NCI-H82 treated with DMSO at 0.1 percent for 48 hours (cell line): ENCODE measurements around the gene AQP5.
"Not testable (repeated sequence)": the region's sequence is repeated elsewhere in the genome, so short reads cannot be mapped to it uniquely, and the experiment has no call there.

Experiments
- DNase-seq: peaks from one replicate; lab custom pipeline; 2025; ENCODE audit not compliant: unreplicated experiment; lab: John Stamatoyannopoulos, UW

The AQP5 gene

DNA sequence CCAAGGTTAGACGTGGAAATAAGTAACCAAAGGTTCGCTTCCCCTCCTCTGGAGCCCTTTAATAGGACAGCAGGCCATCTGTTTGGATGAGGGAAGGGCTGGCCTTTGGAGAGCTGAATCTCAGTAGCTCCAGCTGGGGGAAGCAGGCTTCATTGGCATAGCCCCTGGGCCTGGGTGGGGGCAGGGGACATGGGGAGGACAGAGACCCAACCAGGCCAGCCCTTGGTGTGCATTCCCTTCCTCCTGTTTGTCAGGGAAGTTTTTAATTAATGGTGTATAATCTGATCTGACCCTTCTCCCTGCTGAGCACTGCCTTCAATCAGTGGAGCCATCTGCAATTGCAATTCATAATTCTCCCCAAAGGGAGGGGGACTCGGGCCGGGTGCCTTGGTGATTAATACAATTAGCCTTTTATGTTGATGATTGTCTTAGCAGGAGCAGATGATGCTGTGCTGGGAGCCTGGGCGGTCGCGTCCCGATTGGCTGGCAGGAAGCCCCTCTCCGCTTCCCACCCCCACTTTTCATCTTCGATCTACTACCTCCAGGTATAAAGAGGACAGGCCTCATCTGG lies 17.4 kb downstream of the AQP5 start:
- DNase-seq = peak; percentile 98

DNA sequence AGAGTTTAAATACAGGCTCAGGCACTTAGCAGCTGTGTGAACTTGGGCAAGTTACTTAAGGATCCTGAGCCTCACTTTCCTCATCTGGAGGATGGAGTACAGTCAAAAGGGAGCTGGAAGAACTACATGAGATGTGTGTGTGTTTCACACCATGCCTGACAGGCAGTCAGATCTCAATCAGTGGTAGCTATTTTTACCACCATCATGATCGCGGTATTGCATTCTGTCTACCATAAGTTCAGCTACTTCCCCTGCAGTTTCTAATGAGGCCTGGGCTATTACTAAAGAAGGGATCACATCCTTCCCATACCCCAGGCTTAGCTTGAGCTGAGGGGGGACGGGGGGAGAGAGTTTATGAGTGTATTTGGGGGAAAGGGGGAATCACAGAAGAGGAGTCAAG lies 18.1 kb downstream of the AQP5 start:
- DNase-seq = no peak

DNA sequence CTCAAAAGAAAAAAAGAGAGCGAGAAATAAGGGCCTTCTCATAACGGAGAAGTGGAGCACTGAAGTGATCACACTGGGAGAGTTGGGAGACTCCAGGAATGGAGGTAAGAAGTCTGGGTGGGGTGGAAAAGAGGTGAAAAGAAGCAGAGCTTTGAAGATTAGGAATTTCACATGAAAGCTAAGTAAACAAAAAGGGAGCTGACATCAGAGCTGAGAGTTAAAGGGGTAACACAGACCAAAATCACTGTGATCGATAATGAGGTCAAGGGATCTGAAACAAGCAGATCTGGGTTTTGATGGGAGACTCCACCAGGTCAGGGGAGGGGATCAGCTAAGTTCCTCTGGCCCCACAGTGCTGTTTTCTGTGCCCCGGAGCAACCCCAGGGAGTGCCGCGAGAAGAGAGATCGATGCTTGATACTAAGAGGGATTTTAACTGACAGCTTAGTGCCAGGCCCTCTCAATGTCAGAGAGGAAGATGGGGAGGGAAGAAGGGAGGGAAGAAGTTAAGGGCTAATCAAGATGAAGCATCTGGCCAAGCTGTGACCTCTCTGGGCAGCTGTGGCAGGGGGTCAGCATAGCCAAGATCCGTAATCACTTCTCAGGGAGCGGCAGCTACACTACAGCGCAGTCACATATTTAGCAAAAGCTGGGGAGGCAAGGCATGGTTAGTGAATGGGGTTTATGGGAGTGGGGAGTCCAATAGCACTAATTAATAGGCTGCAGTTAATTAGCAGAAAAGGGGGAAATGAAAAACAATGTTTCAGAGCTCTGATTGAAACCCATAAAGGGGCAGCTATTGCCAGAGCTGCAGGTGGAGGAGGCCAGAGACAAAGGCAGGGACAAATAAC lies 19.1 kb downstream of the AQP5 start:
- peak; percentile 89 for DNase-seq

DNA sequence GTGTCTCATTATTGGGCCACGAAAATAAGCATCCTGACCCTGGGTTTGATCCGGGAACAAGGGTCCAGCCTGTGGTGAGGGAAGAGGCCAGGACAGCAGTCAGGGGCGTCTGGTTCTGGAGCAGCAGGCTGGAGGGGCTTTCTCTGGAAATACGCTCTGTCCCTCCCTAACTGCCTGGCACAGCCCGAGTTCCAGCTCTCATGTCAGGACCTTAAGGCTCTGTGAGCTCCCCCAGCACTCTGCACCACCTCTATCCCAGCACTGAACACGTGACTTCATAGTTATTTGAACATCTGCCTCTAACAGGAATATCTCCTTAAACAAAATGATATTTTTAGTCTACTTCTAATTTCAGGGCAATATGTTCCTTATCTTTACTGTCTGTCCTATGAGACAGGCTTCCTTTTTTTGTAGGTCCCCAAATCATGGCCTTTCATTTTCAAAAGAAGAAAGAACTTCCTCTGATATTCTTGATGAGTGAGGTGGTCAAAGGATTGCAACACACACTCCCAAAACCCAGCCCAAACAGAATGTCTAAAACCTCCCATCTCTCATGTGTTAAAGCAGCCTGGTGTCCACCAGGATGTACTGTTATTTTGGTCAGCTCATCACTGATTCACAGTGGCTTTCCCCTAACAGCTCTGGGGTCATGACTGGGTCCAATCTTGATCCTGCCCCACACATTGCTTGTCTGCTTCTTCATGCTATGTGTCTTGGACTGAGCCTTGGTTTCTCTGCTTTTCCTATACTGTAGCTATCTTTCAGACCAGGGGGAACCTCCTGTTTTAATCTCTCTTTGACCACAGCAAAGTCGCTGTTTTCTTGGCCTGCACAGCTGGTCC lies 20.8 kb downstream of the AQP5 start:
- DNase-seq = no peak

DNA sequence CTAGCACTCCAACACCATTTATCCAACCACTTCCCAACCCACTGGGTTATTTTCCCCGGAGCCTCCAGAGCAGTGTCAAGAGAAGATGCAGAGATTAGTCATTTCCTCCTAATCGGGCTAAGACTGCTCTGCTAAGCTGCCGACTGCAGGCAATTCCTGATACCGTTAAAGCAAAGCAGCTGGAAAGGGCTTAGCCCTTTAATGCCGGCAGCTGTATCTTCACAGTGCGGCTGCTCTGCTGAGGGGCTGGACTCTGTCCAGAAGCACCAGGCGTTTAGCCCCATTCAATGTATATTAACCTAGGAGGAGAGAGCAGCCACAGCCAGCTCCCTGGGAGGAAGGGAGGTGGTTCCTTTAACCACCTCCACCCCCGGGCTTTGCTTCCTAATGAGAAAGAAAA lies 22.2 kb downstream of the AQP5 start:
- peak; percentile 96 for DNase-seq

DNA sequence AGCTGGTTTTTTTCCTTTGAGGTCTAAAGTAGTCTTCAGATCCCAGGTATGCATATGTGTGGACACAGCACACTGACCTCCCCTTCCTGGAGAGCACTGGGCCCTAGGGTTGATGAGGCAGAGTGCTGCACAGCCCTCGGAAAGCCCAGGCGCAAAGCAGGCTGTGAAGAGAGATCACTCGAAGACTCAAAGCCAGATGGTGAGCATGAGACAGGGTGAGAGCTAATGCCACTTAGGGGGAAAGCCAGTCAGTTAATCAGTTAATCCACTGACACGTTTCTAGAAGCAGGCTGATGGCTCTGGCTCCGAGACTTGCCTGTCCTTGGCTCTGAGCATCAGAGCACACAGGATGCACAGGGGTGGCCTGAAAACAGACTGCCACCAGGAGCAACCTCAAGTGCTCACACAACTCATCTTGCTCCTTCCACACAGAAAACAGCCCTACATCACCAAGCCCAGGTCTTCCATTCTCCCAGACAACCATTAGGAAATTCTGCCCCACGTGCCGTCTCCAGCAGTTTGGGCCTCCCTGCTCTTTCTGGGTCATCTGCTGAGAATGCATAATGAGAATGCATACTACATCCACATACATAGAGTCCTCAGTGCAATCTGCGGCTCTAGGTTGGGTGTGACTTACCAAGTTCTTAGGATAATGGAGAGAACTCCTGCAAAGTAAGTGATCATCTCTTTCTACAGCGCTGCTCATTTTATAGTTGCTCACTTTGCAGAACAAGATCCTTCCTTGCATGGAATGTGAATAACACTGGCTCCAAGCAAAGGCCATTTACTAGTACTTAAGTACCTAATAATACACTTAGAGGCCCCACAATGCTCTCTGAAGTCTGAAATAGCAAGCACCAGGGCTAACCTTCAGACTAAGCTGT lies 23.0 kb downstream of the AQP5 start:
- peak; percentile 97 for DNase-seq

DNA sequence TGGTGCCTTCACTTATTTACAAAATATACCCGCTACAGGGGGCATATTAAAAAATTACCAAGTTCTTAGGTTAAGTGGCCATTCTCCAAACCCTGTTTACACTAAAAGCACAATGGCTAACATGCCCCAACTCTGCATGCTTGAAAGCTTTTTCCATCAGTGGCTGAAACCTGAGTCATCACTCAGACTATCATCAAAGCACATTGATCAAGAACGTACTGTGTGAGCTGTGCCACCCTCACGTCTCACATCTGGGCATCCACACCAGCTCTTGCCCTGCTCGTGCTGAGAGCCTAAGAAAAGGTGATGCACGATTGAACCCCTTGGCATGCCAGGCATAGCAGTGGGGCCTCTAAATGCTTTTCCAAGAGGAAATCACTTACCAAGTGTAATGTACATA lies 24.3 kb downstream of the AQP5 start:
- DNase-seq = no peak

DNA sequence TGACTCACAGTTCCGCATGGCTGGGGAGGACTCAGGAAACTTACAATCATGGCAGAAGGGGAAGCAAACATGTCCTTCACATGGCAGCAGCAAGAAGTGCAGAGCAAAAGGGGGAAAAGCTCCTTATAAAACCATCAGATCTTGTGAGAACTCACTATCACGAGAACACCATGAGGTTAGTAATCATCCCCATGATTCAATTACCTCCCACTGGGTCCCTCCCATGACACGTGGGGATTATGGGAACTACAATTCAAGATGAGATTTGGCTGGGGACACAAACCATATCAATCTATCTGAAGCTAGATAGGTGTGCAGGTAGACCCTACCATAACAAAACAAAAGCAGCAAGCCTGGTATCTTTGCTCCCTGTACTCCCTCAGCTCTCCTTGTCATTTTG lies 24.8 kb downstream of the AQP5 start:
- DNase-seq = not testable (repeated sequence)

DNA sequence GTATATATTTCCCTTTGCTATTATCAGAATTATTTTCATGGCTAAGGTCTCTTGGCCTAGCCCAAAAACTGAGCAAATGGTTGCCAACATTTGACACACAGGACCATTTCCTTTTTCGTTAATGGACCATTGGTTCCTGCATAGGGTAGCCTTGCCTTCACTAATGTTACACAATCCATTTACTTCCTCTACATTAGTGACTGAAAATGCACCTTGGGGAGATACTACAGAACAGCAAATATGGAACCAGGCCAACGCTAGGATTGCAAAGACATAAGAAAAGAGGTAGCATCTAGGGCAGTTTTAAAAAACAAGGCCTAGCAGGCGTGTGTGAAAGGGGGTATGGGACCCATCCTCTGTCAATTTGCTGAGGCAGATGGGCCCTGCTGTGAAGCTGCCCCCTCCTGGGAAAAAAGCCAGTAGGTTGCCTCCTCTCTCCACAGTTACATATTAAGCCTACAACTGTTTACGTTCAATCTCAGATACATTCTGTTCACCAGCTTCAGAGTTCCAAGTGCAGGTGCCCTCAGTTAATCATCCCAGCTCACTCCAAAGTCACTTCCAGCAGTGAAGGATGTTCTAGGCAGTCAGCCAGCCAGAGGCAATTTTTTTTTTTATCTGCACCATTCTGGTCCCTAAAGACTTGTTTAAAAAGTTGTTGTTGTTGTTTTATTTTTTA lies 26.1 kb downstream of the AQP5 start:
- DNase-seq = no peak

DNA sequence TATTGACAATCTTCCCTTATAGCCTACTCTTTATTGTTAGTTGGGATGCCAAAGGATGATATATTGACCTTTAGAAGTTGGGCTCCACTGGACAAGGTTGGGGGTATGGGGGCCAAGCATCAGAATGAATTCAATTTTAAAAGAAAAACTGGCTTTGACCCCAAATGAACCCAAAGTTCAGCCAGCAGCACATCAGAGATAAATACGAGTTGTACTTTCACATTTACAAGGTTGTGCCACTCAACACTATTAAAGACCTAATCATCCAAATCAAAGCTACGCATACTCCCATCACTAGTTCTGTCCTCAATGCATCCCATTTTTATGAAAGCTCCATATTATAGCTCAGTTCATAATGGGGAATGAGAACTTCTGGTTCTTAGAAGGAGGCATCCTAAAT lies 27.7 kb downstream of the AQP5 start:
- DNase-seq = not testable (repeated sequence)

DNA sequence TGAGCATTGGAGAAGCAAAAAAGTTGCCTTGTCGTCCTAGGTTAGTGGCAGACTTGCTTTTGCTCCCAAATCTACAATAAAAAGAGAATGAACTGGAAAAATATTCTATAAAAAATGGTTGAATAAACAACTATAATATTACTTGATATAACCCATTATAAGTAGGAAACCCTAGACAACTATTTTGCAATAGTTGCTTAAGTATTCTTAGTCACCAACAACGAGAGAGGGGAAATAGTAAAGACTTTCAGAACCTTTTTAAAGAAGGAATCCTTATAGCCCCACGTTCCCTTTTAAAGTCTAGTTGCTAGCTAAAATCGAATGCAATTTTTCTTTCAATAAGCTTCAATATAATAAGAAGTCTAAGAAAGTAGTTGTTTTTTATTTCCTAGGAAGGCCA lies 28.6 kb downstream of the AQP5 start:
- no peak for DNase-seq

DNA sequence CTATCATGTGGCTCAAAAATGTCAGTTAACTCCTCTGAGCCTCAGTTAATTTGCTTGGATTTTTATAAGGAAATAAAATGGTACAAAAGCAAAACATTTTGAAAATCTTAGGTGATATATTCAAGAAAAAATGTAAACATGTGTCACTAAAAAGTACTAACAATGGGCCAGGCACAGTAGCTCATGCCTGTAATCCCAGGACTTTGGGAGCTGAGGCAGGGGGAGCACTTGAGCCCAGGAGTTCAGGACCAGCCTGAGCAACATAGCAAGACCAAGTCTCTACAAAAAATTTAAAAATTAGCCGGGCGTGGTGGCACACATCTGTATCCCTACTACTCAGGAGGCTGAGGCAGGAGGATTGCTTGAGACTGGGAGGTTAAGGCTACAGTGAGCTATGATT lies 36.8 kb downstream of the AQP5 start:
- no peak for DNase-seq

DNA sequence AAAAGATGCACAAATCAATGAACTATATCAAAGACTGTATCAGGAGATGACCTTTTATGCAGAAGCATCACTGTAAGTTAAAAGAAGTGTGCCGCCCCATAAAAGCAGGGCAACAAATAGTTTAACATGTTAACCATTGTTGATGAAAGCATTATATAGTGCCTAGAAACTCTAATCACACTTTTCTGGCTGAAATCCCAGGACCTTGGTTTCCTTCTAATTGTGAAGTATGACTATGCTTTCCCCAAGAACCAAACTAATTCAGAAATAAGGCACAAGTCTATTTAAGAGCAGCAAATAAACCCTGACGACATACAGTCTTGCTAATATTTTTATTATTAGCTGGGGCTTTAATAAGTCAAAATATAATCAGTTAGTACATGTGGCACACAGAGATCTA lies 41.9 kb downstream of the AQP5 start:
- DNase-seq = no peak

DNA sequence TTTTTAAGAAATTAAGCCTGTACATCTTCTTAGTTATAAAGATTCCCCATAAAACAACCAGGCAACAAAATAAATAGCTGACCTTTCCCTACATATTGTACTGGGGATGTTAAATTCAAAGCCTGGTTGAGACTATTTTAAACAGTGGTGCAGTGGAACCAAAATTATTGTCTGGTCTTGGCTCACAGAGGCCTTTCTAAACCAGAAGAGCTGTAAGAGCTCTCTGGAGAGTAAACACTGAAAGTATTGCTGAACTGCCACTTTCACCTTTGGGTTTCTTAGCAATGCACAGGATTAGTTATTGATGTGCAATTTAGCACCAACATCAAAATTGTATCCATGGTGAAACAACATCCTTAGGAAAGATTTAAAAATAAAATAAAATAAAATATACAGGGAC lies 43.0 kb downstream of the AQP5 start:
- DNase-seq = no peak

DNA sequence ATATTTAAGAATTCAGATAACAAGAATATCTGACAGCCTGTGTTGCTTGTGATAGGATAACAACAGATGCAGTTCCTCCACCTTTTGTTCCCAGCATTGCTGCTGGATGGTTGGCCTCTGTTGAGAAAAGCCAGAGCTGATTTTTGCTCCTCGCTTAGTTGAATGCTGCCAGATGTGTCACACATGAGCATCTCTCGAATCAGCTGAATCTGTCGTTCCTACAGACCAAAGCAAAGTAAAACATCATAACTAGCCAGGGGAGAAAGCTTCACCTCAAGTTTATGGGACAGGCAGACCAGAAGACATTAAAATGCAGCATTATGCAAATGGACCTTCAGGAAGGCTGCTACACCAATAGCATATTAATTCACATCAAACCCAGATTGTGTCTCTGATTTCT lies 43.5 kb downstream of the AQP5 start:
- DNase-seq = no peak

DNA sequence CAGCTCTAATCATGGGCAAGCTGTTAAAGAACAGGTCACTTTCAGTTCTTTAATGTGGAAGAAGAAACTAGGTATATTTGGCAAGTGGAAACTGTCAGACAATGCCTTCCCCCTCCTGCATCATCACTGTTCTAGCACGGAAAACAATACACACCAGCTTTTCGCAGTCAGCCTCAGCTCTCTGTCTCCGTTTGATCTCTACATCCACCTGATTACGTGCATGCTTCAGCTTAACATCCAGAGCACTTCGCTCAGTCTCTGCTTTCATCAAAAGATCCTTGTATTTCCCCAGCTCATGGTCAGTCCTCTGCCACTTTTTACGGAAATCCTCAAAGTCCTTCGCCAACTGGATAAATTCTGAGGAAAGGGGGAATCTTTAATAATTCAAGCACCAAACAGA lies 44.6 kb downstream of the AQP5 start:
- no peak for DNase-seq

DNA sequence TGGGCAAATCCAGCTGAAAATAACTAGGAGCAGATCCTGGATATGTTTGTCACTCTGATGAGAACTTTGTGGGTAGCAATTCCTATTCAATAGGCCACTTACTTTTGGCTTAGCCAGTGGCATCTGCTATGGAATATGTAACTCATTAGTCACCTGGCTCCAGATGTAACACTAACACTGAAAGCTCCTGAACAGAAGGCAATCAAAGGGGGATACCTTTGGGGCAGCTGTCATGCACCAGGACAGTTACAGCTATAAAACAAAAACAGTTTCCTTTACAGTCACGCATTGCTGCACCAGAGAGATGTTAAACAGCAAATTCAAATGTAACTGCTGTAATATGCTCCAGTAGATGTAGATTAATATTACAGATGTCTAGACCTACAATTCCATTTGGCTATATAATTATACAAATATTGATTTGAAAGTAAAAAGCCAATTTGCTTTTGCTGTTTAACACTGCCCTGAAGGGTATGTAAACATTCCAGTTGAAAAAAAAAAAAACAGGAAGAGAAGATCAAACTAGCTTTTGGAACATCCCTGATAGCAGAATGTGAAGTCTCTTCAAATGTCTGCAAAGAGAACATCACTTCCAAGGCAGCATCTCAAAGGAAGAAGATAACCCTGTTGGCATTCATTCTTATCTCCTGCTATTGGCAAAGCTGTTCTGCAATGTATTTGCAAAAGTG lies 45.2 kb downstream of the AQP5 start:
- DNase-seq = no peak

DNA sequence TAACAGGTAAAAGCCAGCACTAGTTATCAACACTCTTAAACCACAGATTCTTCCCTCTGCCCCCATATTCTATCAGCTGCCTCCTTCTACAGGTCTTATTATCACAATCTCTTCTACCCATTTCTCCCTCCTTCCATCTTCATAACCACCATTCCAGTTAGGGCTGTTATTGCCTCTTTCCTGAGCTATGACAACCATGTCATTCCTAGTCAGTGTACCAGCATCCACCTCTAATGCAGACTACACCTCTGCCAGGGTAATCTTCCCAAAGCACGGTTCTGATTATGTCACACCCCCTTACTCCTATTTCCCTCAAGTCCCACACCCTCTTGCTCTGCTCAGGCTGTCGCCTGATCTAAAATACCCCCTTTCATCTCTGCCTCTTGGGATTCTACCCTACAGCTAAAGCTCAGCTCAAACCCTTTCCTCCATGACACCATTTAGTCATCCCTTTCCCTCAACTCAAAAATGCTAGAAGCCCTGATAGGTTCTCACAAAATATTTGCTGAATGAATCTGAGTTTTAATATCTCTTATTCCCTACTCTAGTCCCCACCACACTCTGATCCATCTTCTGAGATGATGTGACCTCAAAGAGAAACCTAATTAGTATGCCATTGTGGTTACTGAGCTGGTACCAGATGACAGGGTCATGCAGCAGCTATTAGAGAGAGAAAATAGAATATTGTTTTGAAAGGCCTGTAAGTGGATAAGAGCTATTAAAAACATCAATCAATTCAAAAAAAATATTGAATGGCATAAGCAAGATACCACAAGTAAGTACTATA lies 51.9 kb downstream of the AQP5 start:
- no peak for DNase-seq

DNA sequence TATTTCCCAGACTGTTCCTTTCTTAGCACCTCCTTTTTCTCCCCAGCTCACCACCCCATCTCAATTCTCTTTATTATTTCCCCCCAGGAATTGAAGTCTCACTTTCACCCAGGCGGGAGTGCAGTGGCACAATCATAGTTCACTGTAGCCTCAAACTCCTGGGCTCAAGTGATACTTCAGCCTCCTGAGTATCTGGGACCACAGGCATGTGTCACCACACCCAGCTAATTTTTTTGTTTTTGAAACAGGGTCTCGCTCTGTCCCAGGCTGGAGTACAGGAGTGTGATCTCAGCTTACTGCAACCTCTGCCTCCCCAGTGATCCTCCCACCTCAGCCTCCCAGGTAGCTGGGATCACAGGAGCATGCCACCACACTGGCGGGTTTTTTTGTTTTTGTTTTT lies 52.7 kb downstream of the AQP5 start:
- no peak for DNase-seq
